Left hindlimb (tissue), 1 donor: ENCODE results near the gene ADAMTSL1.
A peak's percentile ranks its signal among the peaks of the same experiment; 100 is the strongest.

ENCODE experiments used
- DNase-seq: peaks from one replicate; pipeline ENCODE4 v3.0.0-alpha.2; 2018

ADAMTSL1 gene

DNA sequence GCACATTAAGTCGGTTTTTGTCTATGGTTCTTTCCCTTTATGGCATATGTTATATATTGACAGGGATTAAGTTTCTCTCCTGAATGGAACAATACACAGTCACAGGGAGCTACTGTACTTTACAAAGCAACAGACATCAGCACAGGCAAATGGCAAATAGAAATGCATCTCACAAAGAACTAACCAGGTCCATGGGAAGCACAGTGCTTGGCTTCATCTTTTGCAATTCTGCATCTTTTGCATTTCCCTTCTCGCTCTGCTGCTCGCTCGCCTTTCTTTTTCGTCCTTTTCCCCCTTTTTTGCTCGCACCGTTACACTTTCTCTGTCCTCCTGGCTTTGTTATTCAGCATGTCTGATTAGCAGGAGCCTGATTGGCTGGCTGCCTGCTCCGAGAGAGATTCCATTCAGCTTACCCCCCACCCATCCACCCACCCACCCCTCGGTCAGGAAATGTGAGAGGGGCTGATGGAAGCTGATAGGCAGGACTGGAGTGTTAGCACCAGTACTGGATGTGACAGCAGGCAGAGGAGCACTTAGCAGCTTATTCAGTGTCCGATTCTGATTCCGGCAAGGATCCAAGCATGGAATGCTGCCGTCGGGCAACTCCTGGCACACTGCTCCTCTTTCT lies at the start of gene ADAMTSL1:
Gene ADAMTSL1 (plus strand): TSS at position 502 of the 628 bp plus-strand sequence. CDS start 80 bp downstream, at position 582.
- DNase-seq, result peak; percentile 77

- DNase-seq, result no peak
Observed at GRCh38 chr9:18427691-18428090, 46.3 kb upstream of the ADAMTSL1 start.

- no peak for DNase-seq
Observed at GRCh38 chr9:18428661-18429060, 45.3 kb upstream of the ADAMTSL1 start.

DNA sequence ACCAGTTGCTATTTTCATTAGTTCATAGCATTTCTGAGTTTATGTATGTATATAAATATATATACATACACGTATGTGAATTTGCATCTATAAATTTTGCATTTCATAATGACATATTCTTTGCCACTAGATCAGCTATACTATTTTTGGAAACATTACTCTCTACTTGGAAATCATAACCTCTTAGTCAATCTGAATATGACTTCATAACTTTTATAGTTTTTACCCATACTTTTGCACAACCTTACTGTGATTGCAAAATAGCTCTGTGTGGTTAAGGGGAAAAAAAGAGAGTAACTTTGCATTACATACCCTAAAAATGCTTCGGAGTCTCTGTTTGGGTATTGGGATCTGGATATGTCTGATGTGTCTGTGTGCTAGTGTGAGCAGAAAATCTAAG lies 44.9 kb upstream of the ADAMTSL1 start:
- DNase-seq, result no peak

GRCh38 chr9:18433620-18434019 lies 40.3 kb upstream of the ADAMTSL1 start:
- DNase-seq, result no peak

- DNase-seq, result peak; percentile 42
Observed at GRCh38 chr9:18437315-18438201, 36.4 kb upstream of the ADAMTSL1 start.

DNA sequence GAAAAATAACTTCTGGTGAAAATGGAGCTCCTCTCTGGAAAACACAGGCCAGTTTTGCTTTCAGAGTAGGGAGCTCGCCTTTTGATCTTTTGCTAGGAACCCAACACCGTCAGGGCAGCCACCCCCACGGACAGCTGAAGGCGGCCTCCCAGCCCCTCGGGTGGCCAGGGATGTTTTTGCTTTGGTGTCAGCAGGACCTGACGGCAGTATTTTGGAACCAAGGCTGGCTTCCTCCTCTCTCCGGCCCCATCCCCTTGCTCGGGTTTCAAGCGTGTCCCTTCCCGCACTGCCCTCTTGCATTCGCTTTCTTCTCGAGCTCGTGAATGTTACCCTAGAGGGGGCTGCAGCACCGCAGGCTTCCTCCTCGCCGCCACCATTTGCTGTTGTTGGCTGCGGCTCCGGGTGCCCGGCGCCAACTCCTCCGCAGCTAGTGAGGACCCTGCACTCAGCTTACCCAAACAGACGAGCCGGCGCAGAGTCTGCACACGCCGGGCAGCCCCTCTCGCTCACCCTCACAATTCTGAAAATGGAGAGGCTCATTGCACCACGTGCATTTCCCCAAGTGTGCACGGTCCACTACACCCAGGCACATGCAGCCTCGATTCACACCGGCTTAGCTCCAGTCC lies 35.5 kb upstream of the ADAMTSL1 start:
- peak; percentile 75 for DNase-seq

- no peak for DNase-seq
Observed at GRCh38 chr9:18438951-18439350, 35.0 kb upstream of the ADAMTSL1 start.

DNA sequence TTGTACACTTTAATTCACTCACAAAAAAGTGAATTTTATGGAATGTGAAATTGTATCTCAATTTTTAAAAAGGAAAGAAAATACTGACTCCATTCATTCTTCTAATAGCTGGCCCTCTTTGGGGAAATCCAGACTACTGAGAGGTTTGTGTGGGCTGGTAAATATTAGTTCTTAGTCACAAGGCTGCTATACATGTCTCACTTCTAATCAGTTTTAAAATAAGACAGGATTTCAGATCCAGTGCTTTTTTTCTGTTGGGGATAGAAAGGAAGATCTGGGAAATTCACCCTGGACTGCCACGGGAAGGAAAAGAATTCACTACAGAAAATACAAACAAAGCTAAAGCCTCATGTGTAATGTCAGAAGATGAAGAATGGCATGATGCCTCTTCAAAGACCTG lies 32.7 kb upstream of the ADAMTSL1 start:
- DNase-seq, result no peak

DNA sequence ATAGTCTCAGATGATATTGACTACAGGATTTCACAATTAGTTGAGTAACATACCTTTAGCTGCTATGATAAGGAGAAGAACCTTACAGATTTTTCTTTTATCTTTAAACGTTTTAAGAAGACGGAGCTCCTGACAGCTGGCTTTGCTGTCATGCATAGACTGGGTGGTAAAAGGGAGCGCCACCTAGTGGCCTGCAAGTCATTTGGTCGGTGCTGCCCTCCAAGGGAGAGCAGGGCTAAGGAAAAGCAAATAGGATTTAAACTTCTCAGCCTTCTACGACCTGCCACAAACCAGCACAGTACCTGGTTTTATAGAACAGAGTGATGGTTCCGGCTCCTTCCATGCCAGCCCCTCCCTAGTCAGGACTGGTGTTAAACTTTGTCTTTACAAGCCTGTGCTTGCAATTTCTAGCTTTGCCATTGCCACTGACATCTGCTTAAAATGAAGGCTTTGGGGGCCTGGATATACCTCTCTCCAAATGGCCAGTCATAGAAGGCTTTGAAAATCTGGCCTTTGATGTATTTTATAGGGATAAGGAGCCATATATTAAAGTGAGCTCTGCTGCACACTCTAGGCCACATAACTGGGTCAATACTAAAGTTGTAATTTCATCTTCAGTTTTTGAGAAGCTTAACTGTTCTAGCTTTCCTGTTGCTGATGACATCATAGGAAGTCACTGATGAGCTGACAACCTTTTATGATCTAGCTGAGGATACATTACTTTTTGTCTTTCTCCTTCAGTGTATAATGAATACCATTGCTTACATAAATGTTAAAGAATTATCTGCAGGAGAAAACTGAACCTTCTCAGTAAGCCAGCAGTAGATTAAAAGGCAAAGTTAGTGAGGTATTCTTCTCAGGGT lies 31.1 kb upstream of the ADAMTSL1 start:
- peak; percentile 77 for DNase-seq

- no peak for DNase-seq
Observed at GRCh38 chr9:18447131-18447530, 26.8 kb upstream of the ADAMTSL1 start.

DNA sequence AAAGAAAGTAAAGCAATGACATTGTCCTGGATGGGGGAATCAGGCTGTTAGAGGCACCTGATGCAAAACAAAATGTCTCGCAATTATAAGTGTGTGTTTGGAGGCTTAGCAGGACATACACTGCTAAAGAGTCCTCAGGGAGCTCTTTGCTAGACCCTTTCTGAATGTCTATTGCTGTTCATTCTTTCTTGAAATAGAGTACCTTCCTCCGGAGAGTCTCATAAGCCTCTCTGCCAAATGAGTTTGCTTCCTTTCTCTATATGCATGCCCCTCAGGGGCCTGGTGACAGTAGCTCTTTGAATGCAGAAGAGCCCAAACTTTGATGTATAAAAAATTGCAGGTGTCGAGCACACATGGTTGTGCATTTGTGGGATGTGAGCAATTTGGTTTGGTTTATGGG lies 26.4 kb upstream of the ADAMTSL1 start:
- no peak for DNase-seq

GRCh38 chr9:18448101-18448500 lies 25.9 kb upstream of the ADAMTSL1 start:
- no peak for DNase-seq

- no peak for DNase-seq
Observed at GRCh38 chr9:18451406-18451805, 22.5 kb upstream of the ADAMTSL1 start.

GRCh38 chr9:18452276-18452675 lies 21.7 kb upstream of the ADAMTSL1 start:
- DNase-seq, result no peak

DNA sequence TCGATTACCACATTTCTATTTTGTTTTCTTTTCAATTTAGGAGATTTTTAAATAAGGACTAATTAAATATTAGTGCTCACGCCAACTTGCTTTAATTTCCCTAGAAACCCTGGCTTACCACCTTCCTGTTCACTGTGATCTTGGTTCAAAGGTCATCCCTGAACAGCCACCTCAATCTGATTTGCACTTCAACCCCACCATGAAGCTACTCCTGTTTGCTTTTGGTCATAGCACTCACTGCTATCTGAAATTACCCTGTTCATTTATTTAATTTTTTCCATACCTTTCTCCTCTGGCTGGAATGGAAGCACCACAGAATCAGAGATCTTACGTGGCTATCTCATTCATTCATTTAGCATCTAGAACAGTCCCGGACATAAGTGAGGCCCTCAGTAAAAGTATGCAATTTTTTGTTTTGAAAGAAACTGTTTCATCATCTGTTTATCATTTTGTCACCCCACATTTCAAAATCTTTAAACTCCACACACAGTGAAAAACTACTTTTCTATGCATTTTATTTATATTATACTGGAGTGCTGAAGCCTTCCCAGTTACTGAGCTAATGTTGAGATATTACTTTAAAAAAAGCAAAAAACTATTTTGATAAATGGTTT lies 17.2 kb upstream of the ADAMTSL1 start:
- DNase-seq, result no peak

DNA sequence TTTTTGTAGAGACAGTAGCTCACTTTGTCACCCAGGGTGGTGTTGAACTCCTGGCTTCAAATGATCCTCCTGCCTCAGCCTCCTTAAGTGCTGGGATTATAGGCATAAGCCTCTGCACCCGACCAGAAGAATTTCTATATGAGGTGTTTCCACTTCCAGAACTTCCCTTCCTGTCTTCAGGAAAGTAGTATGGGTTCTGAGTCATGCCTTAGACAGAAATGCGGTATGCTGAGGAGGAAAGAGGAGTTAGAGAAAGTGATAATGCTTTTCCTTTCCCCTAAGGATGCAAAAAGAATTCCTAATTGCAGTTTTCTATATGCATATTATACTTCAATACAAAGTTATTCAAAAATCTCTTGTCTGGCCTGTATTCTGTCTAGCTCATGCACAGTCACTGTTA lies 16.4 kb upstream of the ADAMTSL1 start:
- DNase-seq, result no peak

- DNase-seq, result no peak
Observed at GRCh38 chr9:18459962-18460584, 13.9 kb upstream of the ADAMTSL1 start.

DNA sequence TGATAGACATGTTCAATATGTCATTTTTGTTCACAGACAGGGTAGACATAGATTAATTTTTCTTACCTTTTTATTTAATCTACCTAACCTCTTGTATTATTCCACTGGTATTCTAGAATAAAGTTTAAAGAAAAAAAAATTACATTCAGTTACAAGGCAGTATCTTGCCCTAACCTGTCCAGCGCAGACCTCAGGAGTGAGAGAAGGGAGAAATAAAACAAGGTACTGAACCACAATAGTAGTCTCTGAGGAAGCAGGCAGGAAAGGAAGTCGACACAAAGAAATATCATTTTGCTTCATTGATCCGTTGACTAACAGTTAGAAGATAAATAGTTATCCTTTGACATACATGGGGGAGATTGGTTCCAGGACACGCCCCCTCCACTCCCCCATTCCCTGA lies 12.5 kb upstream of the ADAMTSL1 start:
- no peak for DNase-seq

- no peak for DNase-seq
Observed at GRCh38 chr9:18463991-18464390, 10.0 kb upstream of the ADAMTSL1 start.

DNA sequence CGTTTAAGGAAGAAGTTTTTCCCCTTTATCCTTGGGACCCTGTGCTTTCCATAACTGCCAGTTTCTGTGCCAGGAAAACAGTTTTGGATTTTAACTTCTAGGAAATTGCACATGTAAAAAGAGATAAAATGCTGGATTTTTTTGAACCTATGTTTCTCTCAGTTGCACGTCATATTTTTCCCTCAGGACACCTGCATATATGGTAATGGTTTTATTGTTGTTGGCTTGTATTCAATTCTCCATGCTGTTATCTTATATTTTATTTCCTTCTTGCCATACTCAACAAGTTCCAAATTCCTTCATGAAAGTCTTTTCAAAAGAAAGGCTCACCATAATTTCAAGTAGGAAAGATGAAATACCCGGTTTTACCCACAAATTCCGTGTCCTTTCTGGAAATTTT lies 7.9 kb upstream of the ADAMTSL1 start:
- no peak for DNase-seq

DNA sequence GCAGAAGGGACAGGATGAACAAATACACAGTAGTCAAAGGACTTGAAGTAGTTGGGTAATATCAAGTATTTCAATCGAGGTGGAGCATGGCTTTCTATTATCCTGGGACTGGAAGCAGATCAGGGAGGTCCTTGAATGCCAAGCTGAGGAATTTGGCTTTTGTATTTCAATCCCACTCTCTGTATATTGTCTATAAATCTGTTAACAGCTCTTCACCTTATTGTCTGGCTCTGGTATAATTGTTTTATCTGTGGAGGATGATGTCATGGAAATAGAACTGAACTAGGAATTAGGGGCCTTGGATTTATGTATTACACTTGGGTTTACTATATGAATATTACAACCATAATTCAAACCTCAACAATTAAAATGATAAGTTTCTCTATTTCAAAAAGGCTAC lies 6.3 kb upstream of the ADAMTSL1 start:
- DNase-seq, result no peak
